Measurements from ENCODE around the gene RS1. TPM values are rescaled to one million over a fixed set of nuclear protein-coding genes. Genes with fewer than 3 reads are reported as not detected.

The RS1 gene
- total and polyA plus RNA-seq, 2 donors (not counting 3 experiments of a cell fraction or from before 2014, with no cell fraction given): not detected

- H3K4me2 ChIP-seq (ENCODE audit: insufficient read depth, low read length): no peak overlapping the region
- intact Hi-C loops (cut with micrococcal nuclease): no loop called here
- H3K9me3 ChIP-seq (replicated peaks; ENCODE audit: control insufficient read depth, insufficient read depth, low read length): no peaks in the 10 kb centered on the region
- no peak overlapping the region for H3K4me3 ChIP-seq (replicated peaks in 1 of 3; ENCODE audit: insufficient read depth in 1 of 3, low read depth in 1 of 3, low read length in 3 of 3)
- no peaks in the 10 kb centered on the region for H3K4me1 ChIP-seq (ENCODE audit: control insufficient read depth, extremely low read depth, insufficient read depth, low read length)
- dilution Hi-C loops (cut with MboI; ENCODE audit: extremely low pct_ligation_motif_present, low sequenced_read_pairs): no loop called here
- POLR2A ChIA-PET: no interaction called here
- no peaks in the 10 kb centered on the region for H3K36me3 ChIP-seq (ENCODE audit: control insufficient read depth in 2 of 2, extremely low read depth in 1 of 2, insufficient read depth in 2 of 2, low read length in 2 of 2)
- FAIRE-seq (no peak), DNase-seq (ENCODE audit: low read depth, low spot score) (no peak)
- TF ChIP-seq POLR2A (IDR thresholded peaks at IDR 0.05; ENCODE audit: low read depth, low read length) (no peak), MAX (IDR thresholded peaks at IDR 0.05; ENCODE audit: insufficient read depth, insufficient read length) (no peak), FOS (IDR thresholded peaks at IDR 0.05; ENCODE audit: borderline replicate concordance, insufficient read depth, low read length) (no peak)
- BruUV-seq (replicated peaks): no TSS peak
- H3K79me2 ChIP-seq (ENCODE audit: control insufficient read depth, insufficient read depth, low read length): no peaks in the 10 kb centered on the region
- no peak overlapping the region for H3K9ac ChIP-seq (replicated peaks; ENCODE audit: extremely low read depth, insufficient read depth, low read length)
- no peaks in the 10 kb centered on the region for H4K20me1 ChIP-seq (replicated peaks; ENCODE audit: control insufficient read depth, extremely low read depth, insufficient read depth, low read length)
- H3K27ac ChIP-seq (ENCODE audit: insufficient read depth, low read depth, low read length): no peak overlapping the region
- no peaks in the 10 kb centered on the region for H3K9me1 ChIP-seq (replicated peaks; ENCODE audit: control insufficient read depth, extremely low read depth, insufficient read depth, low read length)
- H3K27me3 ChIP-seq (ENCODE audit: control insufficient read depth in 2 of 2, insufficient read depth in 2 of 2, low read length in 2 of 2): no peaks in the 10 kb centered on the region
- CTCF ChIA-PET: no interaction called here
- H2AFZ ChIP-seq (ENCODE audit: low read depth, low read length): no peak overlapping the region
Observed at GRCh38 chrX:18643853-18644252, 28.1 kb downstream of the RS1 start.

- no peaks in the 10 kb centered on the region for H3K36me3 ChIP-seq (ENCODE audit: control insufficient read depth in 2 of 2, extremely low read depth in 1 of 2, insufficient read depth in 2 of 2, low read length in 2 of 2)
- intact Hi-C loops (cut with micrococcal nuclease): no loop called here
- no peaks in the 10 kb centered on the region for H3K79me2 ChIP-seq (ENCODE audit: control insufficient read depth, insufficient read depth, low read length)
- H3K9ac ChIP-seq (replicated peaks; ENCODE audit: extremely low read depth, insufficient read depth, low read length): no peak overlapping the region
- dilution Hi-C loops (cut with MboI; ENCODE audit: extremely low pct_ligation_motif_present, low sequenced_read_pairs): no loop called here
- TF ChIP-seq EZH2 (IDR thresholded peaks at IDR 0.05; ENCODE audit: borderline replicate concordance, low read depth, low read length, severe bottlenecking) (no peak), JUN (IDR thresholded peaks at IDR 0.05; ENCODE audit: borderline replicate concordance, insufficient read depth, insufficient read length, low read depth) (no peak), POLR2AphosphoS5 (IDR thresholded peaks at IDR 0.05; ENCODE audit: insufficient read depth, low read depth, low read length) (no peak), GATA2 (IDR thresholded peaks at IDR 0.05; ENCODE audit: insufficient read depth, insufficient read length, low read depth, low read length) (no peak), CTCF (IDR thresholded peaks at IDR 0.05; ENCODE audit: extremely low read depth in 1 of 2, insufficient read depth in 1 of 2, low read depth in 1 of 2, low read length in 2 of 2) (no peak), FOS (IDR thresholded peaks at IDR 0.05; ENCODE audit: borderline replicate concordance, insufficient read depth, low read length) (no peak), MAX (IDR thresholded peaks at IDR 0.05; ENCODE audit: insufficient read depth, insufficient read length) (no peak), MYC (IDR thresholded peaks at IDR 0.05; ENCODE audit: low read depth, low read length) (no peak), POLR2A (IDR thresholded peaks at IDR 0.05; ENCODE audit: low read depth, low read length) (no peak)
- no peak overlapping the region for H2AFZ ChIP-seq (ENCODE audit: low read depth, low read length)
- ChIA-PET POLR2A (no interaction called here), CTCF (no interaction called here)
- FAIRE-seq (no peak), DNase-seq (ENCODE audit: low read depth, low spot score) (no peak)
- H3K9me3 ChIP-seq (replicated peaks; ENCODE audit: control insufficient read depth, insufficient read depth, low read length): no peaks in the 10 kb centered on the region
- H4K20me1 ChIP-seq (replicated peaks; ENCODE audit: control insufficient read depth, extremely low read depth, insufficient read depth, low read length): no peaks in the 10 kb centered on the region
- H3K4me2 ChIP-seq (ENCODE audit: insufficient read depth, low read length): no peak overlapping the region
- no peak overlapping the region for H3K27ac ChIP-seq (ENCODE audit: insufficient read depth, low read depth, low read length)
- H3K27me3 ChIP-seq (ENCODE audit: control insufficient read depth in 2 of 2, insufficient read depth in 2 of 2, low read length in 2 of 2): no peaks in the 10 kb centered on the region
- H3K9me1 ChIP-seq (replicated peaks; ENCODE audit: control insufficient read depth, extremely low read depth, insufficient read depth, low read length): no peaks in the 10 kb centered on the region
- no peak overlapping the region for H3K4me3 ChIP-seq (replicated peaks in 1 of 3; ENCODE audit: insufficient read depth in 1 of 3, low read depth in 1 of 3, low read length in 3 of 3)
- BruUV-seq (replicated peaks): no TSS peak
- no peaks in the 10 kb centered on the region for H3K4me1 ChIP-seq (ENCODE audit: control insufficient read depth, extremely low read depth, insufficient read depth, low read length)
Observed at GRCh38 chrX:18643243-18643642, 28.7 kb downstream of the RS1 start.

All from endothelial cell of umbilical vein (primary cell).